HepG2 (cell line): ENCODE results near the gene FAM222B. TPM values are rescaled to one million over a fixed set of nuclear protein-coding genes. Genes with fewer than 3 reads are reported as not detected.

ENCODE experiments used
- ARNT2 ChIP-seq: sonication (generic); formaldehyde crosslinking; IDR thresholded peaks from 2 replicates; pipeline ENCODE4 v1.8.0; 2022; ENCODE audit warnings: mild to moderate bottlenecking, low read depth, missing genetic modification reagents, moderate library complexity
- ATM ChIP-seq: fragments of 450-650 bp; IDR thresholded peaks from 2 replicates; pipeline ENCODE4 v1.7.1; 2017; ENCODE audit warnings: mild to moderate bottlenecking, borderline replicate concordance
- DR1 ChIP-seq: sonication (generic); formaldehyde crosslinking; IDR thresholded peaks from 2 replicates; pipeline ENCODE4 v1.8.0; 2021; ENCODE audit warnings: mild to moderate bottlenecking, missing genetic modification reagents, inconsistent platforms
- EP300 ChIP-seq, 3 experiments: sonication (generic) in 1 of 3; formaldehyde crosslinking in 1 of 3; IDR thresholded peaks; 2 replicates each; pipeline versions ENCODE4 v1.5.1 to v1.6.1; 2011 to 2020; ENCODE audit warnings: low read depth in 2 of 3, low read length in 2 of 3, borderline replicate concordance in 1 of 3, improper control_type of control experiment in 1 of 3, mild to moderate bottlenecking in 1 of 3, missing genetic modification reagents in 1 of 3, moderate library complexity in 1 of 3
- ETV6 ChIP-seq: sonication (generic); formaldehyde crosslinking; conservative IDR thresholded peaks from 2 replicates; pipeline ENCODE4 v1.4.0; 2020; ENCODE audit warnings: missing genetic modification reagents
- GATAD2A ChIP-seq: IDR thresholded peaks from 2 replicates; pipeline ENCODE4 v1.6.1; 2016
- HINFP ChIP-seq: sonication (generic); formaldehyde crosslinking; IDR thresholded peaks from 2 replicates; pipeline ENCODE4 v1.4.0; 2020; ENCODE audit warnings: low read depth, mild to moderate bottlenecking, missing genetic modification reagents
- HMGA1 ChIP-seq: sonication (generic); formaldehyde crosslinking; conservative IDR thresholded peaks from 2 replicates; pipeline ENCODE4 v1.4.0; 2020; ENCODE audit warnings: missing genetic modification reagents
- HOXA3 ChIP-seq: sonication (generic); formaldehyde crosslinking; IDR thresholded peaks from 2 replicates; pipeline ENCODE4 v1.5.0; 2020; ENCODE audit warnings: missing genetic modification reagents
- IRF2 ChIP-seq: IDR thresholded peaks from 2 replicates; pipeline ENCODE4 v1.6.1; 2018; ENCODE audit warnings: missing genetic modification reagents, missing compliant biosample characterization
- KAT2B ChIP-seq: fragments of 150-350 bp; IDR thresholded peaks from 2 replicates; pipeline ENCODE4 v1.6.1; 2014; ENCODE audit warnings: low read depth, low read length, borderline replicate concordance
- MED8 ChIP-seq: sonication (generic); formaldehyde crosslinking; IDR thresholded peaks from 2 replicates; pipeline ENCODE4 v1.8.1; 2023; ENCODE audit warnings: mild to moderate bottlenecking, missing genetic modification reagents; ENCODE audit not compliant: insufficient replicate concordance
- MTERF4 ChIP-seq: sonication (generic); formaldehyde crosslinking; IDR thresholded peaks from 2 replicates; pipeline ENCODE4 v1.8.0; 2023; ENCODE audit warnings: mild to moderate bottlenecking, missing genetic modification reagents
- NBN ChIP-seq: fragments of 450-650 bp; conservative IDR thresholded peaks from 2 replicates; pipeline ENCODE4 v1.6.1; 2017
- SP140L ChIP-seq: sonication (generic); formaldehyde crosslinking; IDR thresholded peaks from 2 replicates; pipeline ENCODE4 v1.4.0; 2020; ENCODE audit warnings: missing genetic modification reagents, borderline replicate concordance
- STAT5B ChIP-seq: sonication (generic); formaldehyde crosslinking; IDR thresholded peaks from 2 replicates; pipeline ENCODE4 v1.4.0; 2020; ENCODE audit warnings: missing genetic modification reagents
- TGIF2 ChIP-seq: IDR thresholded peaks from 2 replicates; pipeline ENCODE4 v1.6.1; 2016; ENCODE audit warnings: control low read depth, missing compliant biosample characterization
- TRIM22 ChIP-seq: fragments of 450-650 bp; IDR thresholded peaks from 2 replicates; pipeline ENCODE4 v1.6.1; 2017
- ZBTB26 ChIP-seq: IDR thresholded peaks from 2 replicates; pipeline ENCODE4 v1.6.1; 2016; ENCODE audit warnings: missing compliant biosample characterization, missing genetic modification reagents, borderline replicate concordance
- ZNF12 ChIP-seq: sonication (generic); formaldehyde crosslinking; IDR thresholded peaks from 2 replicates; pipeline ENCODE4 v1.5.0; 2020; ENCODE audit warnings: missing genetic modification reagents
- ZNF496 ChIP-seq: sonication (generic); formaldehyde crosslinking; IDR thresholded peaks from 2 replicates; pipeline ENCODE4 v1.8.1; 2023; ENCODE audit warnings: mild to moderate bottlenecking, moderate library complexity, missing genetic modification reagents; ENCODE audit not compliant: insufficient replicate concordance
- ZNF567 ChIP-seq: sonication (generic); formaldehyde crosslinking; IDR thresholded peaks from 2 replicates; pipeline ENCODE4 v1.8.1; 2023; ENCODE audit warnings: mild to moderate bottlenecking, missing genetic modification reagents, borderline replicate concordance
- ZNF674 ChIP-seq: sonication (generic); formaldehyde crosslinking; IDR thresholded peaks from 2 replicates; pipeline ENCODE4 v1.5.0; 2020; ENCODE audit warnings: low read depth, mild to moderate bottlenecking, missing genetic modification reagents
- ZNF709 ChIP-seq: sonication (generic); formaldehyde crosslinking; IDR thresholded peaks from 2 replicates; pipeline ENCODE4 v1.5.0; 2020; ENCODE audit warnings: mild to moderate bottlenecking, missing genetic modification reagents
- ZNF75D ChIP-seq: sonication (generic); formaldehyde crosslinking; IDR thresholded peaks from 2 replicates; pipeline ENCODE4 v1.8.1; 2023; ENCODE audit warnings: missing genetic modification reagents, mild to moderate bottlenecking, borderline replicate concordance
- ZNF775 ChIP-seq: sonication (generic); formaldehyde crosslinking; IDR thresholded peaks from 2 replicates; pipeline ENCODE4 v1.4.0; 2020; ENCODE audit warnings: missing genetic modification reagents, mild to moderate bottlenecking, moderate library complexity, borderline replicate concordance
- polyA plus RNA-seq, 8 experiments: library from polyadenylated mRNA; depleted of rRNA in 3 of 8; stranded (reverse) in 7 of 8; unstranded in 1 of 8; fragments of >200 nt; fragmentation: Illumina TruSeq in 4 of 8; extraction: Trizol in 4 of 8; gene quantifications; 2 replicates each; pipeline versions ENCODE4 v1.2.1 to v1.2.3, GENCODE V29; 2011 to 2016; ENCODE audit warnings: low read depth in 4 of 8, missing spikeins in 1 of 8, mixed read lengths in 1 of 8; ENCODE audit not compliant: insufficient read depth in 1 of 8
- total RNA-seq, 5 experiments: library from RNA; depleted of rRNA; stranded (reverse); fragments of >200 nt; fragmentation: Illumina TruSeq; extraction: Trizol; gene quantifications; 2 replicates each; pipeline ENCODE4 v1.2.3, GENCODE V29; 2016; ENCODE audit warnings: low read depth in 1 of 5

FAM222B gene
- total and polyA plus RNA-seq, 2 of the 13 experiments (the other 11 are each of a cell fraction or from before 2014, with no cell fraction given) = 3.5 to 7.3 TPM

GRCh38 chr17:28728364-28729200 lies 114.0 kb downstream of the FAM222B start, which contains the start of gene NEK8 (continued):
- TF ChIP-seq NBN (no peak), TGIF2 (CRISPR knock-in tag) (no peak), ARNT2 (no peak), HINFP (CRISPR knock-in tag) (no peak), ZNF674 (no peak), IRF2 (CRISPR knock-in tag) (peak; percentile 36; the same call in 1 of the 2 replicates), ATM (no peak; the same call in 1 of the 2 replicates), ZNF567 (CRISPR knock-in tag) (no peak), MED8 (no peak), EP300 (IDR thresholded peaks at IDR 0.05; ENCODE audit: low read depth in 2 of 2, low read length in 2 of 2) (no peak), EP300 (CRISPR knock-in tag; IDR thresholded peaks at IDR 0.05; ENCODE audit: borderline replicate concordance) (no peak), HOXA3 (CRISPR knock-in tag) (peak; percentile 56), GATAD2A (CRISPR knock-in tag) (0 out of 2 replicates have a peak, but pooled peaks have one; percentile 9), SP140L (CRISPR knock-in tag) (no peak), DR1 (CRISPR knock-in tag) (no peak), ZNF709 (CRISPR knock-in tag) (peak; percentile 63; the same call in 1 of the 2 replicates), ZBTB26 (CRISPR knock-in tag) (no peak), MTERF4 (CRISPR knock-in tag) (no peak), ZNF75D (CRISPR knock-in tag) (no peak), ZNF12 (CRISPR knock-in tag) (no peak), ZNF496 (CRISPR knock-in tag) (no peak), ZNF775 (0 out of 2 replicates have a peak, but pooled peaks have one; percentile 8), KAT2B (no peak), TRIM22 (no peak), ETV6 (CRISPR knock-in tag) (no peak), STAT5B (no peak), HMGA1 (no peak)
